T1000 (cell line): Measurements from ENCODE around the gene ACTL8.
A peak's percentile ranks its signal among the peaks of the same experiment; 100 is the strongest.
"Not testable (repeated sequence)": the region's sequence is repeated elsewhere in the genome, so short reads cannot be mapped to it uniquely, and the experiment has no call there.

ENCODE experiments used
- DNase-seq: peaks from one replicate; lab custom pipeline; 2025; ENCODE audit warnings: mixed read lengths; lab: John Stamatoyannopoulos, UW

Gene ACTL8

GRCh38 chr1:17735348-17735747 is 19.8 kb upstream of the ACTL8 start:
- no peak for DNase-seq

- no peak for DNase-seq
These were observed 19.3 kb upstream of the ACTL8 start for GRCh38 chr1:17735793-17736192.

GRCh38 chr1:17736625-17737024 is 18.5 kb upstream of the ACTL8 start:
- DNase-seq = no peak

GRCh38 chr1:17739050-17739449 is 16.1 kb upstream of the ACTL8 start:
- DNase-seq = no peak

DNA sequence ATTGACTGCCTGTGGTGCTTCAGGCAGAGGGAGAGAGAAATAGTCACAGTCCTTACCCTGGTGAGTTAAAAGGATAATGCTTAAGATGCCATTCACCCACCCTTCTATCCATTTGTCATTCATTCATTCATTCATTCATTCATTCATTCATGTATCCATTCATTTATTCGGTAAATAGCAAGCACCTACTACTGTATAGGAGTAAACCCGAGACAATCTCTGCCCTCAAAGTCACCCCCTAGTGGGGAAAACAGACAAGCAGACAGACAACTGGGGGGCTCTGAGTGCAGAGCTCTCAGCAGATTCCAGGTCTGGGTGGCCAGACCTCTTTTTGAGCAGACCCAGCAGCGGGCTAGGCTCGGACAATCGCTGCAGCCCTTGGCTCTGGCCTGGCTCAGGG is 14.1 kb upstream of the ACTL8 start:
- DNase-seq = no peak

DNA sequence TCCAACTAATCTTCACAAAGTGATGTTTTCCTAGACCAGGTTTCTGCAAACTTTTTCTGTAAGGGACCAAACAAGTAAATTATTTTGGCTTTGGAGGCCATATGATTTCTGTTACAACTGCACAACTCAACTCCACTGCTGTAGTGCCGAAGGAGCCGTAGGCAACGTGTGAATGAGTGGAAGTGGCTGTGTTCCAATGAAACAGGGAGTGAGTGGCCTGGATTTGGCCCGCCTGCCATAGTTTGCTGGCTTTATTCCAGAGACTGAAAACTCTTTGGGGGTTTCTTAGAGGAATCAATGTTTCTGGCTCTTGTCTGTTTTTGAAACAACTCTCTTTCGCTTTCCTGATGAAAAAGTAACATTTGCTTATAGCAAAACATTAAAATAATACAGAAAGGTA is 12.6 kb upstream of the ACTL8 start:
- no peak for DNase-seq

DNA sequence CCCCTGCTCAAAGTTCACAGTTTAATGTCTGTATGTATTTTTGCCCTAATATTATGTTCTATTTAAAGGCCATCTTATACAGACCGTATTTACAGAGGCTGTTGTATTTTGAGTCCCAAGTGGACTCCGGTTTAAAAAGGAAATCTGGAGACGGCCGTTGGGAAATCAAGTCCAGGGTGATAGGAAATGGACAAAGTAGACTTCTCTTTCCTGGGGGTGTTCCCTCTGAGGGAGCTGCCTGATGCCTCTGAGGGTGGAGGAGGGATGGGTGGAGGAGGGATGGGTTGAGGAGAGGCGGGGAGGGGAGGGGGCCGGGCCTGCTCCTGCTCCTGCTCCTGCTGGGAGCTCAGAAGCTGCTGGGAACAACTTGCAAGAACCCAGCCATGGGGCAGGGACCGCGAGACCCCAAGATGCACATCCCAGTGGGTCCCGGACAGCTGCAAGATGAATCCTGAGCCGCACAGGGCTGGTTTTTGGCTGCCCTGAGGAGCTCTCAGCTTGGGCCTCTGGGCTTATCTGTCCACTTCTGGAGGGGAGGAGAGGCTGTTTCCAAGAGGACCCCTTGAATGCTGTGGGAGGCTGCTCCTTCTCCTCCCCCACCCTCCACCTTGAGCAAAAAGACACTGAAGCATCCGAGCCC is 12.0 kb upstream of the ACTL8 start:
- no peak for DNase-seq

GRCh38 chr1:17743925-17744324 is 11.2 kb upstream of the ACTL8 start:
- no peak for DNase-seq

DNA sequence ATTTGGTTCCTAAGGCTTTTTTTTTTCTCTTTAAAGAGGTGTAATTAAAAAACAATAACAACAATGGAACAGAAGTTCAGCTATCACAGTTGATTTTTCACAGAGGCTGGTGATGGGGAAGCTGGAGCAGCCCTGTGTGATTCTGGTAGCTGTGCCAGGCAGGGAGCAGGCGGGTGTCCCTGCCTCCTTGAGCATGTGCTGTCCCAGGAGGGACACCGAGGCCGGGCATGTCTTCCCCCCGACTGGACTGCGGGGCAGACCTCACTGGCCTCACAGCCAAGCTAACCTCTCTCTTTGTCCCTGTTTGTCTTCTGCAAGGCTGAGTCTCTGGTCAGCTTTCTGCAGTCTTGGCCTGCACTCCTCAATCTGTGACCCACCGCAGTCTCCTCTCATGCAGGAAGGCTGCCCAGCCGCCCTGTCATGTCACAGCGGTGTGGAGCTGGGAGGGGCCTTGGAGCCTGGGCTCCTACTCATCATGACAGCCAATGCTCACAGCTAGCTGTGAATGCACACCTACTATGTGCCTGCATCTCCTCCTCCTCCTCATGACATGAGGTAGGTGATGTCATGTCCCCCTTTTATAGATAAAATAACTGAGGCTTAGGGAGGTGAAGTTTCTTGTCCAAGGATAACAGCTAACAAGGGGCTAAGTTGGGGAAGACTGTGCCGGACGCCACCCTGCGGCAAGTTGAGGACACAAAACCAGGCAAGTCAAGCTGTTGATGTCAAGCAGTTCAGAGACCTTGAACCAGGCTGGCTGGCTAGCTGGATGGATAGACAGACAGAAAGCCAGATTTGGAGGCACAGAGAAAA is 10.3 kb upstream of the ACTL8 start:
- no peak for DNase-seq

GRCh38 chr1:17745479-17745955 is 9.6 kb upstream of the ACTL8 start:
- no peak for DNase-seq

DNA sequence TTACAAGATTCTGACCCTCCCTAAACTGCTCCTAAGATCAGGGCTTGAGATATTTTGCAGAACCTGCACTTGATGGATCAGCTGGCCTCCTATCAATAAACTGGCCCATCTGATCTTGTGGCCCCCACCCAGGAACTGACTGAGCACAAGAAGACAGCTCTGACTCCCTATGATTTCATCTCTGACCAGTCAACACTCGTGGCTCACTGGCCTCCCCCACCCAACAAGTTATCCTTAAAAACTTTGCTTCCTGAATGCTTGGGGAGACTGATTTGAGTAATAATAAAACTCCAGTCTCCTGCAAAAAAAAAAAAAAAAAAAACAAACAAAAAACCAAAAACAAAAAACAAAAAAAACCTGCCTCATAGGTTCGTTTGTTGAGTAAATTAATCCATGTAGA is 8.9 kb upstream of the ACTL8 start:
- DNase-seq = not testable (repeated sequence)

DNA sequence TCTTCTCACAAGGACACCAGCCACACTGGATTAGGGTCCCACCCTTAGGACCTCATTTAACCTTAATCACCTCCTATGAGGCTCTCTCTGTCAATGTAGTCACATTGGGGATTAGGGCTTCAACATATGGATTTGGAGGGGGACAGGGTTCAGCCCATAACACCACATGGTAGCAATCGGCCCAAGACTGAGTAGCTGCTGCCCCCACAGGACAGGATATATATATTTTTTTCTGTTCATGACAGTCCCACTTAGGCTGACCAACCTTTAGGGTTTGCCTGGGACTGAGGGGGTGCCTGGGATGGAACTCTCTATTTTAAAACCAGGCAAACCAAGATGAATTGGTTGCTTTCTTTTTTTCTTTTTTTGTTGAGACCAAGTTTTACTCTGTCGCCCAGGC is 8.2 kb upstream of the ACTL8 start:
- DNase-seq = no peak

DNA sequence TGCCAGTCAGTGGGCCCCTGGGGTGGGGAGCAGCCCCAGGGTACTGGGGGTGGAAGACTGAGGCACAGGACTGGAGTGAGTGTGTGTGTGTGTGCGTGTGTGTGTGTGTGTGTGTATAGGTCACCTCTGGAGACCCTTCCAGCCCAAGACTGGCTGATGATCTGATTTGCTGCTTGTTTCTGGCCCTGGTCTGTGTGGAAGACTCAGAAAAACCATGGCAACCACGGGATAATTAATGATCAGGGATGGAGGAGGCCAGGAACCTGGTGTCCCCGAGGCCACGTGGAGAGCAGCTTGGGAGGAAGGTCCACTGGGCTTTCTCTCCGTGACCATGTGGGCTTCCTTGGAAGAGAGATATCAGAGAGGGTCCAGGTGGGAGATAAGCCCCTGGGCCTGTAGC is 4.8 kb upstream of the ACTL8 start:
- DNase-seq = no peak

DNA sequence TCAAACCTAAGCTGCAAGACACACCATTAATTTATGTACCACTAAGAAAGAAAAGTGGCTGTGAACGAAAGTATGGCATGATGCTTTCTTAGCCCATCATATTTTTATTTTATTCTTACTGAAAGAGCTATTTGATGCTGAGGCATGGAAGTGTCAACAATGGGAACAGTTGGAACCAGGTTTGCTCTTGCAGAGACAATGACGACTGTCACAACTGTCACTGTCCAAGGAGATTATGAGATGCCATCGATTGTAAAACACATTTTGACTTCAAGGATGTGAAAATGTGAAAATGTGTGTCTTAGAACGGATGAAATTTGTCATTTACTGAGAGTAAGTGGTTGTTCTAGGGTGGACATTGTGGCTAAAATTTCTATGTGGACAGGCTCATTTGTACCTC is 2.8 kb upstream of the ACTL8 start:
- DNase-seq = no peak

- no peak for DNase-seq
These were observed 2.3 kb downstream of the ACTL8 start for GRCh38 chr1:17757426-17757825.

GRCh38 chr1:17759114-17759513 is 4.0 kb downstream of the ACTL8 start:
- no peak for DNase-seq

DNA sequence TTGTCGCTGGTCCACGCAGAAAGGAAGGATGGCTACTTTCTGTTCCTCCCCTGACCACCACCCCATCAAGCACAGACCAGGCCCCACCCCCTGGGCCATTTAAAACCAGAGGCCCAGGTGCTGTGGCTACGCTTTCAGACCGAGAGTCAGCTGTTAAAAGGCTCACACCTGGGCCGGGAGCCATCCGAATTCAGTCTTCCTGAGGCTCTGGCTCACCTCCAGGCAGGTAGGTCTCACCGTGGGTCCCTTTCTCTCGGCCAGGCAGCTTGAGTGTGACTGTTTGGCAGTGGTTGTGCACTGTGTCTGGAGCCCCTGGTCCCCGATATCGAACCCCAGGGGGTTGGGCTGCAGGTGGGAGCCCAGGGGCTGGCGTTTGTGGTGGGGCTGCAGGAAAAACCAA is 7.2 kb downstream of the ACTL8 start:
- no peak for DNase-seq

DNA sequence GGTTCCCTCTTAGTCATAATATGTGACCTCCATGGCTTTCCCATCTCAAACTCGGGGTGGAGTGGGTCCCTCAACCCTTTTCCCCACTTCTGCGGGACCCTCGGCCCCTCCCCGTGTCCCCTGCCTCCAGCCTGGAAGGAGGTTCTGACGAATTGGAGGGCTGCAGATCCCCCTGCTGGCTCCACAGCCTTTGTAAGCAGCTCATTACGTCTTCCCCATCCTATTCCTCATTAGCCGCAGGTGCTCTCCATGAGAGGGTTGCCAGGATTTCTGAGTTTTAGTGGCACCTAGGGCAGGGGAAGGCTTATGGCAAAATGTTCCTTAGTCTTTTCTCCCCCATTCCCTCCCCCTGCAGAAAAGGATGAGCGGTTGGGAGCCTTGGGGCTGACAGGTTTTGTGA is 8.3 kb downstream of the ACTL8 start:
- DNase-seq = no peak

GRCh38 chr1:17763995-17764394 is 8.9 kb downstream of the ACTL8 start:
- DNase-seq = no peak

- DNase-seq = no peak
These were observed 9.5 kb downstream of the ACTL8 start for GRCh38 chr1:17764591-17764990.

DNA sequence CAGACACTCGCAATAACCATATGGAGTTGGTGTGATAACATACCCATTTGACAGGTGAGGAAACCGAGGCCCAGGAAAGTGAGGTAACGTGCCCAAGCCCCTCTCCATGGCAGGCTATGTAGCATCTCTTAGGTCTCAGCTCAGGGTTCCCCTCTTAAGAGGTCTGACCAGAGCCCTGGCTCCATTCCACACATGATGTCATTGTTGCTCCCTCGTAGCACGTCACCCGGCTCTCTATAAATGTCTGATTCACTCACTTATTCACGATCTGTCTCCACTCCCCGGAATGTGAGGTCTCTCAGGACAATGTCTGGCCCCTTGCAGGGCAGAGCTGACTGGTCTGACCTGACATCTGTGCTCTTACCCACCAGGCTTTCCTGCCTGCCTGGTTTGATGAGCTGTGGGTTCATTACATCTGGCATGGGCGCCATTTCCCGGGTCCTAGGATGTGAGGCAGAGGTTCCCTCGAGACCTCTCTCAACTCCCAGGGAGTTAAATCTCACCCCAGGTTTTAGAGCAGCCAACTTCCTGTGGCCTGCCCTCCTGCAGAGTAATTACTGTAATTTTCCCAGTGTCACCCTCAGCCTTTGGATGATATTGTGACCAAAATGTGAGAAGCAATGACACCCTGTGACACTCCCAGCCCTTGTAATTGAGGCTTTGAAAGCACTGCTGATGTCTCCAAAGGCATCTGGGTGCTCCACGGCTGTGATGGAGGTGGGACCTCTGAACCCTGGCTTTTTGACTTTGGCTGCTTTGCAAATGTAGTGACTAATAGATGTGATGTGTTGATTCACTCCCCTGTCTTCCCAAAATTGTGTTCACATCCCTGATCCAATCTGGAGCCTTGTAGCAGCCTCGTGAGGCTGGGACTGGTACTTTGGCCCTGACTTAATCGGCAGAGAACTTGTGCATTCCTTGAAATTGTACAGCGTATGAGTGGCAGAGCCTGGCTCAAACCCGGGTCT is 10.6 kb downstream of the ACTL8 start:
- DNase-seq = peak; percentile 82

DNA sequence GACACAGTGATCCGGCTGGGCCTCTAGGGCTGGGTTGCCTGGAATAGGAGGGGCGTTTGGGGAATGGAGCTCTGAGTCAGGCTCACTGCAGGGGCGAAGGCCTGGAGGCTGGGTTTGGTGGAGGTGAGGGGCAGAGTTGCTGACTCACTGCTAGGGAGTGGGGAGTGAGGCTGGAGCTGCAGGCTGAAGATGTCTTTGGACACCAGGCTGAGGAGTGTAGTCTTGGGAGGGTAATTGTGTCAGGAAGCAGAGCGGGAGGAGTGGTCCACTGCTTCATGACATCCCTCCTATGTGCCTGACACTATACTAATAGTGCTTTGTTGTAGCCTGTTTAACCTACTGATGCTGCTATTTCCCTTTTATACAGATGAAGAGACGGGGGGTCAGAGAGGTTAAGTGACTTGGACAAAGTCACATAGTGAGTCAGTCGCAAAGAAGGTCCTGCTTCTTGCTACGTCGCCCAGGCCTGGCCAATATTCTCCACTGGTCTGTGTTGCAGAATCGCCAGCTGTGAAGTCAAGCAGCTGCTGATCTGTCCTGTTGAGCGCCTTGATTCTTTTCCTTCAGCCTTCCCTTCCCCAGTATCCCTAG is 13.6 kb downstream of the ACTL8 start:
- peak; percentile 70 for DNase-seq
